IMR-90 (cell line): ENCODE results near the gene ETV6. TPM values are rescaled to one million over a fixed set of nuclear protein-coding genes. Genes with fewer than 3 reads are reported as not detected.

Experiments used
- ATAC-seq: fragments of 200-7000 bp; cut with Tn5 transposase; 2 replicates; pipeline ENCODE4 v1.9.1; 2020; ENCODE audit warnings: low read depth, mild to moderate bottlenecking, moderate library complexity
- BruUV-seq: library from RNA; stranded (reverse); fragments of 400-500 nt; replicated peaks from 2 replicates; lab custom pipeline; 2021; lab: Mats Ljungman, UMichigan
- CTCF ChIA-PET: fragments of 300-600 bp; formaldehyde crosslinking; extraction: SDS; loops from one replicate; lab custom pipeline; 2021; ENCODE audit warnings: antibody characterized with exemption; lab: Yijun Ruan, JAX
- POLR2A ChIA-PET: fragments of 300-600 bp; sonication (Branson Sonifier 250); formaldehyde crosslinking; loops from one replicate; lab custom pipeline; 2022; ENCODE audit warnings: antibody characterized with exemption; ENCODE audit not compliant: unreplicated experiment; lab: Charles Lee
- DNase-seq: peaks from one replicate; pipeline ENCODE4 v3.0.0; 2013
- H2AFZ ChIP-seq: replicated peaks from 2 replicates; pipeline ENCODE3; 2013; ENCODE audit warnings: low read length, mild to moderate bottlenecking; ENCODE audit not compliant: poor library complexity
- H2AK5ac ChIP-seq: 2 replicates; pipeline ENCODE4 v1.6.1; 2013; ENCODE audit warnings: low read depth, low read length, inconsistent platforms
- H2AK9ac ChIP-seq: replicated peaks from 2 replicates; pipeline ENCODE3; 2013; ENCODE audit warnings: mild to moderate bottlenecking, low read depth, low read length, moderate library complexity; ENCODE audit not compliant: poor library complexity
- H2BK120ac ChIP-seq: 2 replicates; pipeline ENCODE4 v1.6.1; 2013; ENCODE audit warnings: low read depth, low read length, inconsistent platforms
- H2BK15ac ChIP-seq: 3 replicates; pipeline ENCODE4 v1.6.1; 2013; ENCODE audit warnings: low read depth, low read length, inconsistent platforms
- H2BK20ac ChIP-seq: 2 replicates; pipeline ENCODE4 v1.6.1; 2013; ENCODE audit warnings: low read depth, mild to moderate bottlenecking, inconsistent platforms, low read length, moderate library complexity
- H2BK5ac ChIP-seq: 2 replicates; pipeline ENCODE4 v1.6.1; 2013; ENCODE audit warnings: mild to moderate bottlenecking, low read depth, low read length, inconsistent platforms; ENCODE audit not compliant: poor library complexity, severe bottlenecking
- H3K14ac ChIP-seq: replicated peaks from 2 replicates; pipeline ENCODE4 v1.6.1; 2013; ENCODE audit warnings: low read depth, low read length, inconsistent platforms
- H3K18ac ChIP-seq: 2 replicates; pipeline ENCODE4 v1.6.1; 2013; ENCODE audit warnings: low read depth, low read length, control low read depth
- H3K23ac ChIP-seq: 2 replicates; pipeline ENCODE4 v1.6.1; 2013; ENCODE audit warnings: low read depth, low read length, inconsistent platforms
- H3K27ac ChIP-seq: 2 replicates; pipeline ENCODE4 v1.5.1; 2013; ENCODE audit warnings: mild to moderate bottlenecking, control low read depth, low read length; ENCODE audit not compliant: insufficient read depth
- H3K27me3 ChIP-seq: 2 replicates; pipeline ENCODE4 v1.6.1; 2013; ENCODE audit warnings: low read length; ENCODE audit not compliant: control insufficient read depth, insufficient read depth
- H3K36me3 ChIP-seq: 2 replicates; pipeline ENCODE4 v1.6.1; 2013; ENCODE audit warnings: low read length, mixed read lengths; ENCODE audit not compliant: control insufficient read depth, insufficient read depth
- H3K4ac ChIP-seq: 2 replicates; pipeline ENCODE4 v1.6.1; 2013; ENCODE audit warnings: low read depth, low read length, inconsistent platforms
- H3K4me1 ChIP-seq: 2 replicates; pipeline ENCODE4 v1.6.1; 2013; ENCODE audit warnings: low read length, mixed read lengths; ENCODE audit not compliant: control insufficient read depth, insufficient read depth
- H3K4me2 ChIP-seq: 2 replicates; pipeline ENCODE4 v1.6.1; 2013; ENCODE audit warnings: low read depth, mild to moderate bottlenecking, control low read depth, low read length, moderate library complexity
- H3K4me3 ChIP-seq: 2 replicates; pipeline ENCODE4 v1.5.1; 2013; ENCODE audit warnings: low read depth, mild to moderate bottlenecking, control low read depth, low read length, moderate library complexity; ENCODE audit not compliant: insufficient read depth
- H3K56ac ChIP-seq: 2 replicates; pipeline ENCODE4 v1.6.1; 2013; ENCODE audit warnings: low read length, inconsistent platforms; ENCODE audit not compliant: insufficient read depth; ENCODE audit errors: extremely low read depth
- H3K79me1 ChIP-seq, 2 experiments: 2 replicates each; pipeline ENCODE4 v1.6.1; 2013; ENCODE audit warnings: low read length in 2 of 2, inconsistent platforms in 1 of 2, low read depth in 1 of 2
- H3K9ac ChIP-seq: 2 replicates; pipeline ENCODE4 v1.6.1; 2013; ENCODE audit warnings: low read depth, low read length, control low read depth
- H3K9me1 ChIP-seq: 2 replicates; pipeline ENCODE4 v1.6.1; 2013; ENCODE audit warnings: low read length, inconsistent platforms; ENCODE audit not compliant: insufficient read depth
- H3K9me3 ChIP-seq: 2 replicates; pipeline ENCODE4 v1.6.1; 2013; ENCODE audit warnings: low read length; ENCODE audit not compliant: control insufficient read depth, insufficient read depth
- H4K20me1 ChIP-seq: 2 replicates; pipeline ENCODE4 v1.6.1; 2013; ENCODE audit warnings: low read length, inconsistent platforms; ENCODE audit not compliant: insufficient read depth
- H4K5ac ChIP-seq: 2 replicates; pipeline ENCODE4 v1.6.1; 2013; ENCODE audit warnings: mild to moderate bottlenecking, low read depth, low read length, control low read depth
- H4K8ac ChIP-seq, 2 experiments: 2 replicates each; pipeline ENCODE4 v1.6.1; 2013; ENCODE audit warnings: low read depth in 2 of 2, low read length in 2 of 2, control low read depth in 1 of 2, inconsistent platforms in 1 of 2
- H4K91ac ChIP-seq: 2 replicates; pipeline ENCODE4 v1.6.1; 2013; ENCODE audit warnings: low read depth, low read length, inconsistent platforms; ENCODE audit not compliant: insufficient read depth
- BHLHE40 ChIP-seq: fragments of 150-350 bp; IDR thresholded peaks from 2 replicates; pipeline ENCODE4 v1.6.1; 2016; ENCODE audit warnings: mild to moderate bottlenecking, low read depth, low read length
- CEBPB ChIP-seq: IDR thresholded peaks from 2 replicates; pipeline ENCODE4 v1.6.1; 2012; ENCODE audit warnings: low read depth, low read length, improper control_type of control experiment
- CHD1 ChIP-seq: IDR thresholded peaks from 2 replicates; pipeline ENCODE4 v1.6.1; 2012; ENCODE audit warnings: low read depth, low read length, improper control_type of control experiment
- CTCF ChIP-seq: conservative IDR thresholded peaks from 2 replicates; pipeline ENCODE4 v1.5.1; 2012; ENCODE audit warnings: mild to moderate bottlenecking, low read depth, low read length, improper control_type of control experiment
- ELK1 ChIP-seq: fragments of 150-350 bp; IDR thresholded peaks from 2 replicates; pipeline ENCODE4 v1.6.1; 2016; ENCODE audit warnings: low read depth, mild to moderate bottlenecking, low read length, moderate library complexity, borderline replicate concordance
- FOS ChIP-seq: fragments of 150-350 bp; IDR thresholded peaks from 2 replicates; pipeline ENCODE4 v1.6.1; 2016; ENCODE audit warnings: low read depth, low read length
- MAFK ChIP-seq: IDR thresholded peaks from 2 replicates; pipeline ENCODE4 v1.6.1; 2012; ENCODE audit warnings: low read depth, low read length, improper control_type of control experiment
- MAZ ChIP-seq: IDR thresholded peaks from 2 replicates; pipeline ENCODE4 v1.6.1; 2012; ENCODE audit warnings: low read depth, mild to moderate bottlenecking, low read length, improper control_type of control experiment, moderate library complexity, borderline replicate concordance
- MXI1 ChIP-seq: IDR thresholded peaks from 2 replicates; pipeline ENCODE4 v1.6.1; 2012; ENCODE audit warnings: low read depth, mild to moderate bottlenecking, low read length, moderate library complexity, borderline replicate concordance
- POLR2A ChIP-seq: IDR thresholded peaks from 2 replicates; pipeline ENCODE4 v1.6.1; 2012; ENCODE audit warnings: mild to moderate bottlenecking, low read depth, low read length
- RAD21 ChIP-seq: IDR thresholded peaks from 2 replicates; pipeline ENCODE4 v1.6.1; 2012; ENCODE audit warnings: low read length, improper control_type of control experiment
- RCOR1 ChIP-seq: IDR thresholded peaks from 2 replicates; pipeline ENCODE4 v1.6.1; 2012; ENCODE audit warnings: mild to moderate bottlenecking, low read length, improper control_type of control experiment; ENCODE audit not compliant: insufficient replicate concordance
- RFX5 ChIP-seq: IDR thresholded peaks from 2 replicates; pipeline ENCODE4 v1.8.0; 2012; ENCODE audit warnings: low read depth, mild to moderate bottlenecking, low read length, moderate library complexity
- SMC3 ChIP-seq: fragments of 150-350 bp; IDR thresholded peaks from 2 replicates; pipeline ENCODE4 v1.6.1; 2016; ENCODE audit warnings: low read depth, mild to moderate bottlenecking, antibody characterized with exemption, low read length, moderate library complexity
- USF2 ChIP-seq: fragments of 150-350 bp; IDR thresholded peaks from 2 replicates; pipeline ENCODE4 v1.6.1; 2017; ENCODE audit warnings: mild to moderate bottlenecking, antibody characterized with exemption, low read length, low read depth
- WGBS, 2 experiments: methylation state at CpG; one replicate each; pipeline versions ENCODE4 v1.1.5 to v1.1.7; 2013; ENCODE audit warnings: missing lambda C conversion rate in 2 of 2; ENCODE audit not compliant: insufficient read length in 1 of 2; ENCODE audit errors: extremely low coverage in 2 of 2; 5-methylcytosine and 5-hydroxymethylcytosine counted together
- dilution Hi-C: fragments of 300-500 bp; cut with HindIII; formaldehyde crosslinking; loops from one replicate; pipeline ENCODE4 v1.14.3; 2018; ENCODE audit warnings: low sequenced_read_pairs; ENCODE audit not compliant: unreplicated experiment
- in situ Hi-C: fragments of 300-500 bp; cut with MboI; formaldehyde crosslinking; loops from 3 replicates; pipeline ENCODE4 v1.14.3; 2019; ENCODE audit warnings: low sequenced_read_pairs, inconsistent platforms, mixed read lengths
- intact Hi-C: fragments of 100-400 bp; cut with micrococcal nuclease; formaldehyde crosslinking; loops from 2 replicates; pipeline ENCODE4 v1.10.0; 2022
- polyA plus RNA-seq, 3 experiments: library from polyadenylated mRNA; depleted of rRNA; stranded (reverse); fragments of >200 nt; gene quantifications; 2 replicates each; pipeline ENCODE4 v1.2.3, GENCODE V29; 2012; ENCODE audit warnings: low replicate concordance in 1 of 3
- total RNA-seq: library from RNA; depleted of rRNA; stranded (reverse); fragments of >200 nt; gene quantifications from 2 replicates; pipeline ENCODE4 v1.2.3, GENCODE V29; 2012

Gene ETV6
- total and polyA plus RNA-seq, 2 of the 4 experiments (the other 2 are of a cell fraction): 8.4 to 9.9 TPM

GRCh38 chr12:11705010-11705409, 55.5 kb downstream of the ETV6 start:
- H3K27me3 ChIP-seq: no peaks in the 10 kb centered on the region
- H2BK15ac ChIP-seq: no peak overlapping the region
- H3K14ac ChIP-seq: no peak overlapping the region
- H3K4ac ChIP-seq: peak overlapping the region; percentile 9; the same call in 1 of the 2 replicates
- peak; percentile 81 for ATAC-seq
- H2BK120ac ChIP-seq: no peak overlapping the region
- intact Hi-C loops: loop anchor here (5.0 kb wide), 1 partner anchor 53 kb away; no protein-coding TSS in a partner anchor
- peaks cover 32% of the 10 kb centered on the region for H3K9me1 ChIP-seq
- H4K20me1 ChIP-seq: peaks cover 20% of the 10 kb centered on the region; the same call in 1 of the 2 replicates
- H3K9me3 ChIP-seq: no peaks in the 10 kb centered on the region
- H4K91ac ChIP-seq: no peak overlapping the region
- H2AFZ ChIP-seq: no peak overlapping the region
- CTCF ChIA-PET: no interaction called here
- peaks cover 30 to 88% of the 10 kb centered on the region in 2 experiments for H3K79me1 ChIP-seq
- in situ Hi-C loops: loop anchor here (25.0 kb wide), 1 partner anchor 1007 kb away; the partner anchor contains the start of gene CDKN1B
- H3K4me3 ChIP-seq: no peak overlapping the region
- peak overlapping the region; percentile 73 for H2BK5ac ChIP-seq
- no peak overlapping the region for H3K9ac ChIP-seq
- no peaks in the 10 kb centered on the region for H3K36me3 ChIP-seq
- H4K8ac ChIP-seq: peak overlapping the region in 1 of 2 experiments; percentile 19; a peak in 1 of 4 replicates
- peak overlapping the region; percentile 13; the same call in 1 of the 2 replicates for H3K27ac ChIP-seq
- 0 out of 2 replicates have a peak overlapping the region, but pooled peaks have one; percentile 3 for H2AK5ac ChIP-seq
- H2BK20ac ChIP-seq: no peak overlapping the region
- no peak overlapping the region for H3K23ac ChIP-seq
- WGBS, 2 experiments: no CpG with 5 or more reads among the region's 7 CpGs
- H4K5ac ChIP-seq: no peak overlapping the region
- H3K4me1 ChIP-seq: peaks cover 26% of the 10 kb centered on the region
- H3K4me2 ChIP-seq: peak overlapping the region; percentile 32; the same call in 1 of the 2 replicates
- no TSS peak for BruUV-seq
- no peak overlapping the region for H3K56ac ChIP-seq
- no peak overlapping the region for H2AK9ac ChIP-seq
- H3K18ac ChIP-seq: no peak overlapping the region
- dilution Hi-C loops: no loop called here
- POLR2A ChIA-PET: no interaction called here
- peak; percentile 97 for DNase-seq
- no peak for TF ChIP-seq CHD1
- peak; percentile 49 for TF ChIP-seq RCOR1
- peak; percentile 46; the same call in 1 of the 2 replicates for TF ChIP-seq BHLHE40
- peak; percentile 68 for TF ChIP-seq FOS
- TF ChIP-seq CTCF: no peak
- TF ChIP-seq MAZ: no peak; the same call in 1 of the 2 replicates
- peak; percentile 31; the same call in 1 of the 2 replicates for TF ChIP-seq RAD21
- TF ChIP-seq ELK1: no peak
- TF ChIP-seq MAFK: peak; percentile 41; the same call in 1 of the 2 replicates
- no peak for TF ChIP-seq POLR2A
- no peak for TF ChIP-seq SMC3
- TF ChIP-seq MXI1: no peak
- peak; percentile 61; the same call in 1 of the 2 replicates for TF ChIP-seq RFX5
- peak; percentile 99 for TF ChIP-seq CEBPB
- TF ChIP-seq USF2: no peak
